Prostate gland (tissue), 2 donors: ENCODE measurements around the gene CFAP107. TPM values are rescaled to one million over a fixed set of nuclear protein-coding genes. Genes with fewer than 3 reads are reported as not detected.

Experiments
- DNase-seq: peaks from one replicate; pipeline ENCODE4 v3.0.0-alpha.2; 2019; ENCODE audit warnings: low spot score
- H3K27ac ChIP-seq, 2 donors: fragments of 200-600 bp; sonication (generic); 2 replicates each; pipeline ENCODE4 v1.5.1; 2017 to 2019
- H3K27me3 ChIP-seq: fragments of 200-600 bp; sonication (generic); replicated peaks from 2 replicates; pipeline ENCODE4 v1.5.1; 2019; ENCODE audit not compliant: insufficient read depth
- H3K36me3 ChIP-seq, 2 donors: fragments of 200-600 bp; sonication (generic); 1 replicate in 1 of 2; 2 replicates in 1 of 2; pipeline versions ENCODE4 v1.5.1 to v1.8.1; 2017 to 2019
- H3K4me1 ChIP-seq: fragments of 200-600 bp; sonication (generic); replicated peaks from 2 replicates; pipeline ENCODE4 v1.5.1; 2019
- H3K4me3 ChIP-seq, 2 donors: fragments of 200-600 bp; sonication (generic); 2 replicates each; pipeline ENCODE4 v1.5.1; 2017 to 2019
- H3K9me3 ChIP-seq: fragments of 200-600 bp; sonication (generic); 2 replicates; pipeline ENCODE4 v1.5.1; 2017
- CTCF ChIP-seq, 4 experiments: fragments of 200-600 bp in 2 of 4; fragments of 450-650 bp in 2 of 4; sonication (generic) in 2 of 4; IDR thresholded peaks; 1 replicate in 3 of 4; 2 replicates in 1 of 4; pipeline ENCODE4 v1.5.1; 2016 to 2019; ENCODE audit warnings: antibody characterized with exemption in 4 of 4, mild to moderate bottlenecking in 2 of 4, moderate library complexity in 2 of 4
- POLR2A ChIP-seq: fragments of 450-650 bp; IDR thresholded peaks from one replicate; pipeline ENCODE4 v1.6.1; 2016; ENCODE audit warnings: antibody characterized with exemption, mild to moderate bottlenecking
- POLR2AphosphoS5 ChIP-seq: sonication (generic); formaldehyde crosslinking; IDR thresholded peaks from one replicate; pipeline ENCODE4 v1.6.1; 2017; ENCODE audit warnings: antibody characterized with exemption
- WGBS: methylation state at CpG from one replicate; pipeline ENCODE4 v1.1.5; 2018; 5-methylcytosine and 5-hydroxymethylcytosine counted together
- intact Hi-C: fragments of 100-400 bp; cut with DNase I; formaldehyde crosslinking; loops from one replicate; pipeline ENCODE4 v1.14.2; 2022
- total RNA-seq, 2 donors: library from RNA; depleted of rRNA; stranded (reverse); fragments of >200 nt; gene quantifications; one replicate each; pipeline ENCODE4 v1.1.0, GENCODE V29; 2016

Gene CFAP107
- total RNA-seq, 2 donors from 2014 or later: 1.1 TPM; not detected in 1

DNA sequence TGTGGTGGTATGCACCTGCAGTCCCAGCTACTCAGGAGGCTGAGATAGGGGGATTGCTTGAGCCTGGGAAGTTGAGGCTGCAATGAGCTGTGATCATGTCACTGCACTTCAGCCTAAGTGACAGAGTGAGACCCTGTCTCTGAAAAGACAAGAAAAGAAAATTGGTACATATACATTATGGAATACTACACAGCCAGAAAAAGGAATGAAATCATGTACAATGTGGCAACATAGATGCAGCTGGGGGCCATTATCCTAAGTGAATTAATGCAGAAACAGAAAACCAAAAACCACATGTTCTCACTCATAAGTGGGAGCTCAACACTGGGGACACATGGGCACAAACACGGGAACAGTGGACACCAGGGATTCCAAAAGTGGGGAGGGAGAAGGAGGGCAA, 7.1 kb upstream of the CFAP107 start:
- 96% methylated on average over 1 of the region's 1 CpG for WGBS
- Histone ChIP-seq H3K4me1 (no peaks in the 10 kb centered on the region), H3K4me3 (no peak overlapping the region), H3K36me3 (no peaks in the 10 kb centered on the region), H3K27ac (no peak overlapping the region), H3K27me3 (no peaks in the 10 kb centered on the region), H3K9me3 (no peaks in the 10 kb centered on the region)
- intact Hi-C loops: no loop called here
- TF ChIP-seq POLR2AphosphoS5 (no peak), CTCF (IDR thresholded peaks at IDR 0.05) (no peak), POLR2A (no peak)
- DNase-seq: no peak

- WGBS: 84% methylated on average over 5 of the region's 5 CpGs
These were observed 6.4 kb upstream of the CFAP107 start for GRCh38 chr1:12739613-12740012.

GRCh38 chr1:12741946-12742345, 4.1 kb upstream of the CFAP107 start:
- H3K9me3 ChIP-seq: no peaks in the 10 kb centered on the region
- DNase-seq: no peak
- 90% methylated on average over 3 of the region's 3 CpGs for WGBS
- H3K4me3 ChIP-seq: no peak overlapping the region
- no peak overlapping the region for H3K27ac ChIP-seq
- no peaks in the 10 kb centered on the region for H3K27me3 ChIP-seq
- no peak for TF ChIP-seq POLR2A
- TF ChIP-seq CTCF (IDR thresholded peaks at IDR 0.05): no peak
- TF ChIP-seq POLR2AphosphoS5: no peak
- intact Hi-C loops: no loop called here
- no peaks in the 10 kb centered on the region for H3K4me1 ChIP-seq
- H3K36me3 ChIP-seq: no peaks in the 10 kb centered on the region

More at GRCh38 chr1:12739613-12740012, 6.4 kb upstream of the CFAP107 start:
- Histone ChIP-seq H3K27me3 (no peaks in the 10 kb centered on the region), H3K4me1 (no peaks in the 10 kb centered on the region), H3K27ac (no peak overlapping the region), H3K4me3 (no peak overlapping the region), H3K36me3 (no peaks in the 10 kb centered on the region), H3K9me3 (no peaks in the 10 kb centered on the region)
- intact Hi-C loops: no loop called here
- no peak for DNase-seq
- TF ChIP-seq CTCF (IDR thresholded peaks at IDR 0.05) (no peak), POLR2AphosphoS5 (no peak), POLR2A (no peak)

- intact Hi-C loops: no loop called here
- H3K4me1 ChIP-seq: no peaks in the 10 kb centered on the region
These were observed 641 bp upstream of the CFAP107 start for GRCh38 chr1:12745126-12745991.

GRCh38 chr1:12748778-12749355, 2.9 kb downstream of the CFAP107 start:
- H3K27me3 ChIP-seq: no peaks in the 10 kb centered on the region
- no peak for DNase-seq
- H3K27ac ChIP-seq: no peak overlapping the region
- no peaks in the 10 kb centered on the region for H3K36me3 ChIP-seq
- H3K9me3 ChIP-seq: no peaks in the 10 kb centered on the region
- intact Hi-C loops: no loop called here
- H3K4me3 ChIP-seq: no peak overlapping the region
- no peaks in the 10 kb centered on the region for H3K4me1 ChIP-seq
- TF ChIP-seq POLR2A: no peak
- TF ChIP-seq CTCF (IDR thresholded peaks at IDR 0.05): no peak
- no peak for TF ChIP-seq POLR2AphosphoS5

More at GRCh38 chr1:12745126-12745991, 641 bp upstream of the CFAP107 start:
- no peak for DNase-seq
- H3K27ac ChIP-seq: no peak overlapping the region
- H3K9me3 ChIP-seq: no peaks in the 10 kb centered on the region
- no peak overlapping the region for H3K4me3 ChIP-seq
- no peaks in the 10 kb centered on the region for H3K27me3 ChIP-seq
- no peak for TF ChIP-seq POLR2AphosphoS5
- TF ChIP-seq POLR2A: no peak
- H3K36me3 ChIP-seq: no peaks in the 10 kb centered on the region
- WGBS: 64% methylated on average over 3 of the region's 3 CpGs
